ENCODE data around the gene LASP1. TPM values are rescaled to one million over a fixed set of nuclear protein-coding genes. Genes with fewer than 3 reads are reported as not detected.
A peak's percentile ranks its signal among the peaks of the same experiment; 100 is the strongest.

The LASP1 gene
- total RNA-seq, 1 donor from 2014 or later, result 300 TPM

GRCh38 chr17:38898812-38899348 lies 29.0 kb downstream of the LASP1 start:
- intact Hi-C loops (cut with DNase I), result no loop called here
- peaks cover 26 to 56% of the 10 kb centered on the region in 2 donors for H3K4me1 ChIP-seq
- H3K9me3 ChIP-seq, result no peaks in the 10 kb centered on the region
- TF ChIP-seq CTCF (IDR thresholded peaks at IDR 0.05), result no peak
- H3K36me3 ChIP-seq, result peaks cover 50 to 67% of the 10 kb centered on the region in 2 donors
- peak overlapping the region; percentile 36 to 51 for H3K27ac ChIP-seq
- no peaks in the 10 kb centered on the region for H3K27me3 ChIP-seq
- no peak for DNase-seq (ENCODE audit: low spot score in 2 of 2)
- H3K4me3 ChIP-seq, result no peak overlapping the region

DNA sequence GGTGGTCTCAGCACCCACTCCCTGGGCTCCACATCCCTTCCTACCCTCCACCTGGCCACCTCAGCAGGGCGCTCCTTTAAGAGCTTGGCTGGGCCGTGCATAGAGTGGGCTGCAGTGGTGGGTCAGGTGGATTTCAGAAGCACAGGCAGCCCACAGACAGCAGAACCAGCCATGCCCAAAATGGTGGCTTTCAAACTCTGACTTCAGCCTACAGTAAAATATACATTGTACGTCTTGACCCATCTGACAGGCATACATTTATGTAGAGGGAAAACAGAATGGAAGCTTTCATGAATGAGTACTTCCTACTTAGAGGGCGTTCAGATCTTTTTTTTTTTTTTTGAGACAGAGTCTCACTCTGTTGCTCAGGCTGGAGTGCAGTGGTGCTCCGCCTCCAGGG lies 29.6 kb downstream of the LASP1 start:
- H3K36me3 ChIP-seq, result peaks cover 55 to 67% of the 10 kb centered on the region in 2 donors
- DNase-seq (ENCODE audit: low spot score in 2 of 2), result no peak
- peaks cover 23 to 54% of the 10 kb centered on the region in 2 donors for H3K4me1 ChIP-seq
- H3K27me3 ChIP-seq, result no peaks in the 10 kb centered on the region
- TF ChIP-seq CTCF (IDR thresholded peaks at IDR 0.05), result no peak
- H3K9me3 ChIP-seq, result no peaks in the 10 kb centered on the region
- no peak overlapping the region for H3K4me3 ChIP-seq
- intact Hi-C loops (cut with DNase I), result no loop called here
- peak overlapping the region; percentile 36 to 51 for H3K27ac ChIP-seq

- intact Hi-C loops (cut with DNase I), result loop anchor here (10.0 kb wide), 1 partner anchor 64 kb away; the partner anchor contains the start of gene FBXO47
- H3K4me3 ChIP-seq, result peak overlapping the region in 1 of 2 donors; percentile 6
- no peaks in the 10 kb centered on the region for H3K9me3 ChIP-seq
- peak overlapping the region; percentile 43 to 56 for H3K27ac ChIP-seq
- peak; percentile 36 to 81 for DNase-seq (ENCODE audit: low spot score in 2 of 2)
- peaks cover 43 to 65% of the 10 kb centered on the region in 2 donors for H3K36me3 ChIP-seq
- peaks cover 21 to 54% of the 10 kb centered on the region in 2 donors for H3K4me1 ChIP-seq
- H3K27me3 ChIP-seq, result no peaks in the 10 kb centered on the region
- TF ChIP-seq CTCF (IDR thresholded peaks at IDR 0.05), result no peak
Measured at GRCh38 chr17:38900978-38901656, 31.3 kb downstream of the LASP1 start.

GRCh38 chr17:38903404-38903803 lies 33.5 kb downstream of the LASP1 start:
- no peak for DNase-seq (ENCODE audit: low spot score in 2 of 2)
- Histone ChIP-seq H3K4me1 (peaks cover 0 to 43% of the 10 kb centered on the region in 2 donors), H3K36me3 (peaks cover 42 to 46% of the 10 kb centered on the region in 2 donors), H3K27me3 (no peaks in the 10 kb centered on the region), H3K9me3 (no peaks in the 10 kb centered on the region), H3K27ac (peak overlapping the region; percentile 24 to 56), H3K4me3 (no peak overlapping the region)
- TF ChIP-seq CTCF (IDR thresholded peaks at IDR 0.05), result no peak
- intact Hi-C loops (cut with DNase I), result loop anchor here (10.0 kb wide), 1 partner anchor 61 kb away; the partner anchor contains the start of gene FBXO47

DNA sequence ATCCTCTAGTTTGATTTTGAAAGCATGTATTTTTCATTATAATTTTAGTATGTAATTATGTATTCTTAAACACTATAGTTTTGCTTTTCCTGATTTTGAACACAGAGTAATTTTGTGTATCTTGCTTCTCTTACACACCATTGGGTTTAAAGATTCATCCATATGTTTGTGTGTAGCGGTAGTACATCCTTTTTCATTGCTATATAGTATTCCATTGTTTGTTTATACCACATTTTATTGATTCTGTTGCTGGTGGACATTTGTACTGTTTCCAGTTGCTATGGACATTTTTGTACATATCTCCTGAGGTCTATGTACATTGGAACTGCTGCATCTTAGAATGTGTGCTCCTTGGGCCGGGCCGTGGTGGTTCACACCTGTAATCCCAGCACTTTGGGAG lies 35.0 kb downstream of the LASP1 start:
- no peak for TF ChIP-seq CTCF (IDR thresholded peaks at IDR 0.05)
- no peak for DNase-seq (ENCODE audit: low spot score in 2 of 2)
- Histone ChIP-seq H3K36me3 (peaks cover 28 to 33% of the 10 kb centered on the region in 2 donors), H3K4me3 (no peak overlapping the region), H3K4me1 (peaks cover 0 to 41% of the 10 kb centered on the region in 2 donors), H3K27ac (no peak overlapping the region), H3K9me3 (no peaks in the 10 kb centered on the region), H3K27me3 (no peaks in the 10 kb centered on the region)
- intact Hi-C loops (cut with DNase I), result loop anchor here (10.0 kb wide), 1 partner anchor 60 kb away; the partner anchor contains the start of gene FBXO47

Data from ascending aorta (tissue), 2 donors.